ENCODE data around the gene NFYA.

NFYA gene

DNA sequence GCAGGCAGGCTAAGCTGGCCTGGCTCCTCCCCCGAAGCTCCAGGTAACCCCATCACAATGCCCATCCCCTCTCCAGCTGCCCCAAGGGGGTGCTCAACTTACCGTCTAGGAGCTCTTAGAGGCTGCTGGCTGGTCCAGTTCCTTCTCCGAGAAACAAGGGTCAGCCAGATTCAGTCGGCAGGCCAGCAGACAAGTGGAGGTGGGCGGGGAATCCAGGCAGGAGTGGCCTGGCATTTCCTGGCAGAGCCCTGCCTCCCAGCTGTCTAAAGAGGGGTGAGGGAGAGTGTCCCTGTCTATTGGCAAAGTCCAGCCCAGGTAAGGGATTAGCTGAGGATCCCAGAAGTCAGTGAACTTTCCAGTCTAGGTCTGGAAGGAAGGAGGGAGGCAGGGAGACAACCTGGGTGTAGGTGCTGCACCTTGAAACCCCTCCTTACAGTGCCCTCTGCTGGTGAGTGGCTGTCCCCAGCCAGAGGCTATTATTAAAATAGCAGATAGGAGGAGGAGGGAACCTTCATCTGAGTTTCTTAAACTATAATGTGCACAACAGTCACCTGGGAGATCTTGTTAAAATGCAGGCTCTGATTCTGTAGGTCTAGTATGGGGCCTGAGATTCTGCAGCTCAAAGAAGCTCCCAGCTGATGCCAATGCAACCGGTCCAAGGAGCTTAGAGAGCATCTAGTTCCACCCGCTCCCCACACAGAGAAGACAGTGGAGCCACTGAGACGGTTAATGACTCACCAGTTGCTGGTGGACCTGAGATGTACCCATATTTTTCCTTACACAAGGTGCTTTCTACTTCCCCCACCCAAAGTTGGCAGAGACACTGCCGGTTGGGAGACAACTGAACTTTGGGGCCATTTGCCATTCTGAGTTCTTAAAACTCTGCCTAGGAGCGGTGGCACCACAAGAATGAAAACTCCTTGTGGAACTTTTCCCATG lies 33.4 kb upstream of the NFYA start, which contains the start of gene UNC5CL:
UNC5CL (minus strand) TSS at position 162 of the 939 bp plus-strand sequence. CDS start 4,147 bp downstream, outside the sequence.
- Mint-ChIP-seq H3K4me1 (ENCODE audit: low read depth) (peaks cover 15% of the 10 kb centered on the region), H3K36me3 (ENCODE audit: low read depth) (peaks cover 29% of the 10 kb centered on the region), H3K27me3 (peaks cover 2% of the 10 kb centered on the region), H3K4me3 (no peak within 1 kb of the TSS), H3K27ac (no peak within 1 kb of the TSS), H3K9me3 (no peaks in the 10 kb centered on the region)
- intact Hi-C loops (cut with micrococcal nuclease) = no loop called here

DNA sequence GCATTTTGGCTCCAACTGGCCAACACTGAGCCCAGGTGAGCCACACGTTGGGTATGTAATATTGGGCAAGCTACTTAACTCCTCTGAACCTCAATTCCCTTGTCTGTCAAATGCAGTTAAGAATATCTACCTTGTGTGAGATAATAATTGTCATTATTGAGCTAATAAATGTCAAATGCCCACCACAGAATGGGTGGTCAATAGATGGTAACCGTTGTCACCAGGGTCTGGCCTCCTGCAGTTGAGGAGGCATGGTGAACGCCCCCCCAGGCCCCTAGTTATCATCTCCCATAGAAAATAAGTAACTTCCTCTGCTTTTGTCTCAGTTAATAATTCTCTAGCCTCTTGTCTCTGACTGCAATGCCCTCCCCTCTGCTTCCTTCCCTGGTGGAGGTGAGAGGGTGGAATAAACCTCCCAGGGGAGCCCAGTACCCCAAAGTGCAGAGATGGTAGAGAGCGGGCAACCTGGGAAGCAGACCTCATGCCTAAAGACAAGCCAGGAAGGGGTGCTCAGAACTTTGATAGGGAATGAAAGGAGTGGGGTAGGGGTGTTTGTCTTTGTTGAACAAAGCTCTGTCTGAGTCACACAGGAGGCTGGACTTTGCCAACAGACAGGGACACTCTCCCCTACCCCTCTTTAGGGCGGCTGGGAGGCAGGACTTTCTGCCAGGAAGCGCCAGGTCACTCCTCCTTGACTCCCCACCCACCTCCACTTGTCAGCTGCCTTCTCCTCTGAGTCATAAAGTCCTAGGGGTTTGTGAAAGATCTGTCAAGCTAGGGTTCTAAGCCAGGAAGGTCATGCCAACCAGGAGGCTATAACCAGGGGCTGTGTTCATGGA lies 32.5 kb upstream of the NFYA start:
- intact Hi-C loops (cut with micrococcal nuclease) = no loop called here

GRCh38 chr6:41040940-41041536 lies 31.7 kb upstream of the NFYA start:
- intact Hi-C loops (cut with micrococcal nuclease) = no loop called here
- peaks cover 2% of the 10 kb centered on the region for H3K27me3 Mint-ChIP-seq
- H3K4me1 Mint-ChIP-seq (ENCODE audit: low read depth) = peaks cover 15% of the 10 kb centered on the region
- H3K9me3 Mint-ChIP-seq = no peaks in the 10 kb centered on the region
- peak overlapping the region; percentile 26 for H3K27ac Mint-ChIP-seq
- H3K36me3 Mint-ChIP-seq (ENCODE audit: low read depth) = peaks cover 32% of the 10 kb centered on the region
- H3K4me3 Mint-ChIP-seq = no peak overlapping the region

More for the DNA sequence above, 32.5 kb upstream of the NFYA start:
- Mint-ChIP-seq H3K9me3 (no peaks in the 10 kb centered on the region), H3K27me3 (peaks cover 2% of the 10 kb centered on the region), H3K4me1 (ENCODE audit: low read depth) (peaks cover 15% of the 10 kb centered on the region), H3K27ac (peak overlapping the region; percentile 26), H3K4me3 (no peak overlapping the region), H3K36me3 (ENCODE audit: low read depth) (peaks cover 32% of the 10 kb centered on the region)

- H3K36me3 Mint-ChIP-seq (ENCODE audit: low read depth) = peaks cover 38% of the 10 kb centered on the region
- no peak within 1 kb of the TSS for H3K4me3 Mint-ChIP-seq
- peak within 1 kb of the TSS; percentile 26 for H3K27ac Mint-ChIP-seq
- peaks cover 15% of the 10 kb centered on the region for H3K4me1 Mint-ChIP-seq (ENCODE audit: low read depth)
- intact Hi-C loops (cut with micrococcal nuclease) = no loop called here
- H3K27me3 Mint-ChIP-seq = peaks cover 2% of the 10 kb centered on the region
- H3K9me3 Mint-ChIP-seq = no peaks in the 10 kb centered on the region
Measured at GRCh38 chr6:41042226-41043055, 30.3 kb upstream of the NFYA start, which contains the start of gene TSPO2. TSPO2 (plus strand) TSS chr6:41042467; CDS start chr6:41042986, 519 bp downstream.

- no peak overlapping the region for H3K4me3 Mint-ChIP-seq
- intact Hi-C loops (cut with micrococcal nuclease) = no loop called here
- H3K27me3 Mint-ChIP-seq = peaks cover 2% of the 10 kb centered on the region
- peaks cover 15% of the 10 kb centered on the region for H3K4me1 Mint-ChIP-seq (ENCODE audit: low read depth)
- H3K36me3 Mint-ChIP-seq (ENCODE audit: low read depth) = peaks cover 38% of the 10 kb centered on the region
- no peaks in the 10 kb centered on the region for H3K9me3 Mint-ChIP-seq
- no peak overlapping the region for H3K27ac Mint-ChIP-seq
Measured at GRCh38 chr6:41043151-41043550, 29.6 kb upstream of the NFYA start.

DNA sequence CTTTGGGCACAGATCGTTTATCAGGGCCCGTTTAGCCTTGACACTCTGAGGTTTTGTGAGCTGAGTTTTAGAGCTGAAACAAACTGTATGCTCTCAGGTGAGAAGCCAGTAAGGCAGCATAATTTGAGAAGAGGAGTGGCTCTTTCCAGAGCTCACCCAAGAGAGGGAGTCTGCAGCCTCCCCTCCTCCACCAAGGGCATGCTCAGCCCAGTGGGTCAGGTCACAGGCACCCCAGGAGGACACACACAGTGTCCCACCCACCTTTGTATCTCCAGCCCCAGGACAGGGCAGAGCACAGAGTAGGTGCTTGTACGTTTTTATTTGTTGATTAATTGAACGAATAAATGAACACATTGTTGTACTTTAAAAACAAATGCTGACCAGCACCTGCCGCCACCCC lies 27.1 kb upstream of the NFYA start:
- H3K4me3 Mint-ChIP-seq = no peak overlapping the region
- H3K9me3 Mint-ChIP-seq = no peaks in the 10 kb centered on the region
- peaks cover 15% of the 10 kb centered on the region for H3K4me1 Mint-ChIP-seq (ENCODE audit: low read depth)
- H3K27ac Mint-ChIP-seq = no peak overlapping the region
- intact Hi-C loops (cut with micrococcal nuclease) = no loop called here
- peaks cover 49% of the 10 kb centered on the region for H3K36me3 Mint-ChIP-seq (ENCODE audit: low read depth)
- no peaks in the 10 kb centered on the region for H3K27me3 Mint-ChIP-seq

DNA sequence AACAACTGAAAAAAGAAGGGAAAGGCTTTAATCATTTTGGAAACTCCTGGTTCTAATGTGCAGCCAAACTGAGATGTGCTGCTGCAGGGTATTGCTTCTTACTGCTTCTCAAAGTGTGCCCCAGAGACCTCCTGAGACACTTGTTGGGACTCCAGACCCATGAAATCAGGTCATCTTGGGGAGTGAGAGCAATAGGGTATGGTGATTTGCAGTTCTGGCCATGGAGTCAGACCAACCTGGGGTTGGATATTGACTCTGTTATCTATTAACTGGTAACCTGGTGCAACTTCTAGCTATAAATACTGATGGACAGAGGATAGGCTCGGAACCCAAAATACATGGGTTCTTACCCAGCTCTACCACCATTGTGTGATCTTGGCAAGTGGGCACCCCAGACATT lies 26.7 kb upstream of the NFYA start:
- H3K4me1 Mint-ChIP-seq (ENCODE audit: low read depth) = peaks cover 15% of the 10 kb centered on the region
- no peaks in the 10 kb centered on the region for H3K9me3 Mint-ChIP-seq
- no peak overlapping the region for H3K27ac Mint-ChIP-seq
- intact Hi-C loops (cut with micrococcal nuclease) = no loop called here
- H3K4me3 Mint-ChIP-seq = no peak overlapping the region
- no peaks in the 10 kb centered on the region for H3K27me3 Mint-ChIP-seq
- peaks cover 49% of the 10 kb centered on the region for H3K36me3 Mint-ChIP-seq (ENCODE audit: low read depth)

DNA sequence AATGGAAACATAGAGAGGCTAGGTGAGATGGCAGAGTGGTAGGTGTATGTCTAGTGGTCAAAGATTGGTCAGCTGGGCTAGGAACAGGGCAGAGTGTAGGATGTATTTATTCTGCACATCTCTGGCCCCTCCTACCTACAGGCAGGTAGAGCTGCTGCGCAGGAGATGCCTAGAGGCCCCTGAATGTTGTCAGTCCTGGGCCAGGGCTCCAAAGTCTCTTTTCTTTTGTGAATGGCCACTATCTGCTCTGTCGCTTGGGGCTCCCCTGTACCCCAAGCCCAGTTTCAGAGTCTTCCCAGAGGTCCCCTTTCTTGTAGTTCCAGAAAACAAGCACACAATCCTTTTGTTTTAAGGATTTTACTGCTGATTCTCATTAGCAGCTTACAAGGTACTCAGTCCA lies 25.5 kb upstream of the NFYA start:
- Mint-ChIP-seq H3K4me1 (ENCODE audit: low read depth) (peaks cover 23% of the 10 kb centered on the region), H3K4me3 (no peak overlapping the region), H3K36me3 (ENCODE audit: low read depth) (peaks cover 43% of the 10 kb centered on the region), H3K27ac (no peak overlapping the region), H3K27me3 (no peaks in the 10 kb centered on the region), H3K9me3 (no peaks in the 10 kb centered on the region)
- intact Hi-C loops (cut with micrococcal nuclease) = no loop called here

DNA sequence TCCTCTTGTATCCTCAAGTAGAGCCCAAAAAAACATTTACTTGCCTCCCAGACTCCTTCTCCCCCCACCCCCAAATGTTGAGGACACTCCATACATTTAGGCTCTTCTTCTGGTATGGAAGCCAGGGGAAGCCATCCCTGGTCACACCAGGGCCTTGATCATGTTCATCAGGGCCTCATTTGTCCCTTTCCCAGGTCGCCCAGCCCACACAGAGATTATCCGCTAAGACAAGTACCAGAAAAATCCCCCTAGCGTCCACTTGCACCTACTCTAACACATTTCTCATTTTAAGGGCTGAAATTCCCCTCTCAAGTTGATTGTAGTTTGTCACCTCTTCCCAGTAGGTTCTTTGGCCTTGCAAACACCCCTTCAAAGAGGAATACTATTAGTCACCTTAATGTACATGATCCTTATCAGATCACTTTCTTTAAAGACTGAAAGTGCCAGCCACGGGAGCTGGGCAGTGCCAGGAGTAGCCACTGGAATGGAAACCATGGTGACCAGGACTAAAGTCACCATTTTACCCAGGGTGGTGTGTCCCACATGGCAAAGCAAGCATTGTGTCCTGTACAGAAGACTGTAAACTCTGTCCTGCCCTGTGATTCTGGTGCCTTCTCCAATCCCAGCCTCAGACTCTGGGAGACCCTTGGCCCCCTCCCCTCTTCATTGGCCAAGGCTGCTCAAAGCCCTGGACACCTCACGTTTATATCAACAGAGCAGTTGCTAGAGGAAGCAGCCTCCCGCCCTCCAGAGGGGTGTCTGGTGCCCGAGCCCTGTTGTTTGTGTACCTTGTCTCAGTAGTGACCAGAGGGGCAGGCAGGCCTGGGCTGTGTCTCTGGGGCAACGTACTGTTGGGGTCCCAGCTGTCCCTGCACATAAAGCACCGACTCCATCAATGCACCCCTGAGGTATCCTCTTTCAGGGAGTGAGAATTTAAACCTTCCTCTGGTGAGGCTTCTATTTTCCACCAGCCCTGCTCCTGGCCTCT lies 24.7 kb upstream of the NFYA start:
- Mint-ChIP-seq H3K27ac (no peak overlapping the region), H3K9me3 (no peaks in the 10 kb centered on the region), H3K27me3 (no peaks in the 10 kb centered on the region), H3K4me3 (peak overlapping the region; percentile 11), H3K36me3 (ENCODE audit: low read depth) (peaks cover 35% of the 10 kb centered on the region), H3K4me1 (ENCODE audit: low read depth) (peaks cover 29% of the 10 kb centered on the region)
- intact Hi-C loops (cut with micrococcal nuclease) = no loop called here

GRCh38 chr6:41049521-41049920 lies 23.3 kb upstream of the NFYA start:
- H3K4me3 Mint-ChIP-seq = no peak overlapping the region
- H3K27me3 Mint-ChIP-seq = no peaks in the 10 kb centered on the region
- no peak overlapping the region for H3K27ac Mint-ChIP-seq
- H3K4me1 Mint-ChIP-seq (ENCODE audit: low read depth) = peaks cover 34% of the 10 kb centered on the region
- intact Hi-C loops (cut with micrococcal nuclease) = no loop called here
- peaks cover 25% of the 10 kb centered on the region for H3K36me3 Mint-ChIP-seq (ENCODE audit: low read depth)
- H3K9me3 Mint-ChIP-seq = no peaks in the 10 kb centered on the region

- H3K27ac Mint-ChIP-seq = no peak overlapping the region
Measured at GRCh38 chr6:41049955-41050354, 22.8 kb upstream of the NFYA start.

GRCh38 chr6:41050536-41050935 lies 22.2 kb upstream of the NFYA start:
- Mint-ChIP-seq H3K4me1 (ENCODE audit: low read depth) (peaks cover 34% of the 10 kb centered on the region), H3K9me3 (no peaks in the 10 kb centered on the region), H3K4me3 (no peak overlapping the region), H3K27ac (no peak overlapping the region), H3K36me3 (ENCODE audit: low read depth) (peaks cover 31% of the 10 kb centered on the region), H3K27me3 (no peaks in the 10 kb centered on the region)
- intact Hi-C loops (cut with micrococcal nuclease) = no loop called here

More at GRCh38 chr6:41049955-41050354, 22.8 kb upstream of the NFYA start:
- H3K4me1 Mint-ChIP-seq (ENCODE audit: low read depth) = peaks cover 34% of the 10 kb centered on the region
- no peak overlapping the region for H3K4me3 Mint-ChIP-seq
- H3K9me3 Mint-ChIP-seq = no peaks in the 10 kb centered on the region
- intact Hi-C loops (cut with micrococcal nuclease) = no loop called here
- no peaks in the 10 kb centered on the region for H3K27me3 Mint-ChIP-seq
- H3K36me3 Mint-ChIP-seq (ENCODE audit: low read depth) = peaks cover 25% of the 10 kb centered on the region
